Measurements from ENCODE around the gene MRGPRF. TPM values are rescaled to one million over a fixed set of nuclear protein-coding genes. Genes with fewer than 3 reads are reported as not detected.

Gene MRGPRF
- total RNA-seq, 4 donors from 2014 or later, result 88.9 to 213 (median 165) TPM

- no peaks in the 10 kb centered on the region for H3K36me3 ChIP-seq
- no peak for TF ChIP-seq POLR2AphosphoS5 (IDR thresholded peaks at IDR 0.05)
- no peak for TF ChIP-seq EP300 (IDR thresholded peaks at IDR 0.05)
- TF ChIP-seq POLR2A (IDR thresholded peaks at IDR 0.05), result no peak
- TF ChIP-seq CTCF (IDR thresholded peaks at IDR 0.05), result no peak
- H3K4me1 ChIP-seq, result peaks cover 4 to 21% (median 16%) of the 10 kb centered on the region in 3 donors
- H3K4me3 ChIP-seq, result no peak overlapping the region
- H3K9me3 ChIP-seq, result no peaks in the 10 kb centered on the region
- WGBS, 2 donors (ENCODE audit: low coverage in 1 of 2), result 100% methylated on average over 1 of the region's 28 CpGs; no CpG with 5 or more reads in 1 of the 2 donors
- peaks cover 3% of the 10 kb centered on the region for H3K27me3 ChIP-seq
- ATAC-seq, result no peak
- no peak overlapping the region for H3K27ac ChIP-seq
These were observed 18.7 kb downstream of the MRGPRF start for GRCh38 chr11:68994161-68994893.

- peaks cover 3% of the 10 kb centered on the region for H3K27me3 ChIP-seq
- H3K4me1 ChIP-seq, result peaks cover 2 to 13% (median 9%) of the 10 kb centered on the region in 3 donors
- no peak for ATAC-seq
- WGBS, 2 donors (ENCODE audit: low coverage in 1 of 2), result 85 to 88% methylated on average over 3 to 7 of the region's 7 CpGs
- no peak overlapping the region for H3K27ac ChIP-seq
- no peaks in the 10 kb centered on the region for H3K36me3 ChIP-seq
- no peaks in the 10 kb centered on the region for H3K9me3 ChIP-seq
- H3K4me3 ChIP-seq, result no peak overlapping the region
- TF ChIP-seq POLR2AphosphoS5 (IDR thresholded peaks at IDR 0.05) (no peak), EP300 (IDR thresholded peaks at IDR 0.05) (no peak), CTCF (IDR thresholded peaks at IDR 0.05) (no peak), POLR2A (IDR thresholded peaks at IDR 0.05) (no peak)
These were observed 19.5 kb downstream of the MRGPRF start for GRCh38 chr11:68993546-68993945.

GRCh38 chr11:68992743-68993255, 20.2 kb downstream of the MRGPRF start:
- 40 to 100% methylated on average over 3 of the region's 14 CpGs for WGBS, 2 donors (ENCODE audit: low coverage in 1 of 2)
- Histone ChIP-seq H3K27me3 (peaks cover 3% of the 10 kb centered on the region), H3K27ac (no peak overlapping the region), H3K36me3 (no peaks in the 10 kb centered on the region), H3K9me3 (no peaks in the 10 kb centered on the region), H3K4me3 (no peak overlapping the region), H3K4me1 (peaks cover 0 to 6% (median 1%) of the 10 kb centered on the region in 3 donors)
- no peak for ATAC-seq
- TF ChIP-seq POLR2AphosphoS5 (IDR thresholded peaks at IDR 0.05), result no peak
- no peak for TF ChIP-seq POLR2A (IDR thresholded peaks at IDR 0.05)
- TF ChIP-seq CTCF (IDR thresholded peaks at IDR 0.05), result no peak
- no peak for TF ChIP-seq EP300 (IDR thresholded peaks at IDR 0.05)

GRCh38 chr11:68990995-68991780, 21.9 kb downstream of the MRGPRF start:
- Histone ChIP-seq H3K36me3 (no peaks in the 10 kb centered on the region), H3K9me3 (no peaks in the 10 kb centered on the region), H3K4me1 (no peaks in the 10 kb centered on the region), H3K27ac (no peak overlapping the region), H3K4me3 (no peak overlapping the region), H3K27me3 (peaks cover 3% of the 10 kb centered on the region)
- ATAC-seq, result no peak
- 81% methylated on average over 6 of the region's 16 CpGs; no CpG with 5 or more reads in 1 of the 2 donors for WGBS, 2 donors (ENCODE audit: low coverage in 1 of 2)
- TF ChIP-seq EP300 (IDR thresholded peaks at IDR 0.05) (no peak), CTCF (IDR thresholded peaks at IDR 0.05) (no peak), POLR2A (IDR thresholded peaks at IDR 0.05) (no peak), POLR2AphosphoS5 (IDR thresholded peaks at IDR 0.05) (no peak)
